Muscle layer of duodenum (tissue), 2 donors: ENCODE measurements around the gene ROS1.
"Not testable (repeated sequence)": the region's sequence is repeated elsewhere in the genome, so short reads cannot be mapped to it uniquely, and the experiment has no call there.

Experiments used
- H3K27ac ChIP-seq: one replicate; pipeline ENCODE4 v1.7.0; 2013; ENCODE audit warnings: mild to moderate bottlenecking, low read length
- H3K27me3 ChIP-seq: one replicate; pipeline ENCODE4 v1.7.0; 2013; ENCODE audit warnings: low read depth, mild to moderate bottlenecking, control low read depth, low read length
- H3K36me3 ChIP-seq, 2 donors: one replicate each; pipeline ENCODE4 v1.7.0; 2013; ENCODE audit warnings: low read length in 2 of 2, control low read depth in 1 of 2, mild to moderate bottlenecking in 1 of 2; ENCODE audit not compliant: insufficient read depth in 2 of 2, control insufficient read depth in 1 of 2
- H3K4me1 ChIP-seq, 2 donors: one replicate each; pipeline ENCODE4 v1.7.0; 2013; ENCODE audit warnings: low read length in 2 of 2, mild to moderate bottlenecking in 2 of 2, control low read depth in 1 of 2, moderate library complexity in 1 of 2; ENCODE audit not compliant: insufficient read depth in 2 of 2, control insufficient read depth in 1 of 2
- H3K4me3 ChIP-seq, 2 donors: one replicate each; pipeline ENCODE4 v1.7.0; 2013; ENCODE audit warnings: low read length in 2 of 2, low read depth in 1 of 2, mild to moderate bottlenecking in 1 of 2
- H3K9me3 ChIP-seq, 2 donors: one replicate each; pipeline ENCODE4 v1.7.0; 2013; ENCODE audit warnings: low read length in 2 of 2, control low read depth in 1 of 2, mild to moderate bottlenecking in 1 of 2; ENCODE audit not compliant: control insufficient read depth in 1 of 2
- donor health status: healthy.

The ROS1 gene

DNA sequence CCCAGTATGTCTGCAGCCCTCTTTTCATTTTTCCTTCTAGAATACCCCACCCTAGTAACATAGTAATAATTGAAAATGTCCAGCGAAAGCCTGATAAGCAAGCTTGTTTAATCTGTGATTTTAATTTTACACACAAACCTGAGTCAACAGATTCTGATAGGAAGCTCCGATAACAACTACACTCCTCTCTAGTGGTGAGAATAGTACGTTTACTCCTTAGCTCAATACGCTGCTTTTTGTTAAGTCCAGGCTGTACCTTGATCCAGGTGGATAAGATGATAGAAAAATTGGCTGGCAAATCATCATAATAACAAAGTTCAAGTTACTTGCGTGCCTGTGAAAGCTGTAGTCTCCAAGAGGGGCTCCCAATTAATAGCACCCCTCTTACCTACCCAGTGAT lies 31.3 kb upstream of the ROS1 start:
- H3K9me3 ChIP-seq, result no peaks in the 10 kb centered on the region
- H3K27me3 ChIP-seq, result no peaks in the 10 kb centered on the region
- no peak overlapping the region for H3K27ac ChIP-seq
- H3K4me1 ChIP-seq, result no peaks in the 10 kb centered on the region
- H3K4me3 ChIP-seq, result no peak overlapping the region
- H3K36me3 ChIP-seq, result no peaks in the 10 kb centered on the region

DNA sequence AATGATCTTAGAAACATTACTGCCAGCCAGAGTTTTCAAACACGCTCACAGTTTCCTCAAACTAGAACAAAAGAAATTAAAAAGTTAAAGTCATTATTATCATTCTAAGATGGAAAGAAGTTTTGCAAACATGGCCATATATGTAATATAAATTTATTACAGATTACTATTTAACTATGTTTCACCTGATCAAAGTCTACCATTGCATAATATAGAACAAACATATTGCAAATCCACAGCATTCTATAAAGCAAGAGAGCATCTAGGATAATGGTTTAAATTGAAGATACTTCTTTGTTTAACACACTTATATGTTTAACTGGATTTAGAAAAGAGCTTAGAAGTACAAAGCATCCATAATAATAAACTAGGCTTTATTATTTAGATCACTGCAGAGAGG lies 30.5 kb upstream of the ROS1 start:
- no peak overlapping the region for H3K27ac ChIP-seq
- no peaks in the 10 kb centered on the region for H3K27me3 ChIP-seq
- H3K4me3 ChIP-seq, result no peak overlapping the region
- no peaks in the 10 kb centered on the region for H3K9me3 ChIP-seq
- no peaks in the 10 kb centered on the region for H3K36me3 ChIP-seq
- H3K4me1 ChIP-seq, result no peaks in the 10 kb centered on the region

DNA sequence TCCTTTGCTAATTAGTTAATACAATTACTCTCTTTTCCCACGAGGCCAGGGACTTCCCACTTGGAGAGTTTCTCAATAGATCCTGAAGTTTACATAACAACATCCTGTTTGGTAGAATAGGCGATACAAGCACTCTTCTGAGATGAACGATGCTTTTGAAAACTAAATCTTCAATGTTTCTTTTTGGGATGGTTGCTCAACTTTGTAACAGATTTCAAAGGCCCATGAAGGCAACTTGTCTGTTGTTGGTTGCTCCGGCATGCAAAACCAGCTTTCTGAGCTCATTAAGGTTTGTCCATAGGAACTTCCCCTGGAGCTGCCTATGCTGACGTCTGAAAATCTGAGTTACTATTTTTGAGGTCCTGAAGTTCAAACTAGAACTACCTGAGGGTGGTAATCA lies 25.9 kb upstream of the ROS1 start:
- H3K27me3 ChIP-seq, result no peaks in the 10 kb centered on the region
- no peaks in the 10 kb centered on the region for H3K9me3 ChIP-seq
- peaks cover 0 to 10% of the 10 kb centered on the region in 2 donors for H3K36me3 ChIP-seq
- no peaks in the 10 kb centered on the region for H3K4me1 ChIP-seq
- H3K4me3 ChIP-seq, result no peak overlapping the region
- no peak overlapping the region for H3K27ac ChIP-seq

DNA sequence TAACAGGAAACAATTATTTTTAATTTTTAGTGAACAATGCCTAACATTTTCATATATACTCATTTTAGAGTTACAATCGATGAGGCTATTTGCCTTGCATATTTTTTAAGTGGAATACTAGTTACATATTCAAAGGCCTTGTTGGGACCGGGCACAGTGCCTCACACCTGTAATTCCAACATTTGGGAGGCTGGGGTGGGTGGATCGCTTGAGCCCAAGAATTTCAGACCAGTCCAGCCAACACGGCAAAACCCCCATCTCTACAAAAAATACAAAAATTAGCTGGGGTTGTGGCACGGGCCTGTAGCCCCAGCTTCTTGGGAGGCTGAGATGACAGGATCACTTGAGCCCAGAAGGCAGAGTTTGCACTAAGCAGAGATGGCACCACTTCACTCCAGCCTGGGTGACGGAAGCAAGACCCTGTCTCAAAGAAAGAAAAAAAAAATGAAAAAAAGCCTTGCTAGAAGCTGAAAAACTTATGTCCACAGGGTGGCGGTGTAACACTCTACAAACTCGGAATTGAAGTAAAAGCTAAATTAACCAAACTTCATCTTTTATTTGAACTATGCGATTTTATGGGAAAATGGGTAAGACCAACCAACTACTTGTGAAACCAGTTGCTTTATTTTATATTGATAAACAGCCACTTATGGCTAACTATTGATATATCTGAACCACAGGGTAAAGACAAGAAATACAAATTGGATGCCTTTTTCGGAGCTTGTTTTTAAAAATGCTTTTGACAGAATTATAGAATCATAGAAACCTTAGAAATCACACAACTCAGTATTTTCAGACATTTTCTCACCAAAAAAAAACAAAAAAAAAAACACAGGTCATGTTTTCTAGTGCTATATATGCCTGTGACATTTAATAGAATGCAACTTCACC lies 24.1 kb upstream of the ROS1 start:
- no peak overlapping the region for H3K27ac ChIP-seq
- no peaks in the 10 kb centered on the region for H3K9me3 ChIP-seq
- no peaks in the 10 kb centered on the region for H3K27me3 ChIP-seq
- no peaks in the 10 kb centered on the region for H3K4me1 ChIP-seq
- no peak overlapping the region for H3K4me3 ChIP-seq
- peaks cover 0 to 10% of the 10 kb centered on the region in 2 donors for H3K36me3 ChIP-seq

DNA sequence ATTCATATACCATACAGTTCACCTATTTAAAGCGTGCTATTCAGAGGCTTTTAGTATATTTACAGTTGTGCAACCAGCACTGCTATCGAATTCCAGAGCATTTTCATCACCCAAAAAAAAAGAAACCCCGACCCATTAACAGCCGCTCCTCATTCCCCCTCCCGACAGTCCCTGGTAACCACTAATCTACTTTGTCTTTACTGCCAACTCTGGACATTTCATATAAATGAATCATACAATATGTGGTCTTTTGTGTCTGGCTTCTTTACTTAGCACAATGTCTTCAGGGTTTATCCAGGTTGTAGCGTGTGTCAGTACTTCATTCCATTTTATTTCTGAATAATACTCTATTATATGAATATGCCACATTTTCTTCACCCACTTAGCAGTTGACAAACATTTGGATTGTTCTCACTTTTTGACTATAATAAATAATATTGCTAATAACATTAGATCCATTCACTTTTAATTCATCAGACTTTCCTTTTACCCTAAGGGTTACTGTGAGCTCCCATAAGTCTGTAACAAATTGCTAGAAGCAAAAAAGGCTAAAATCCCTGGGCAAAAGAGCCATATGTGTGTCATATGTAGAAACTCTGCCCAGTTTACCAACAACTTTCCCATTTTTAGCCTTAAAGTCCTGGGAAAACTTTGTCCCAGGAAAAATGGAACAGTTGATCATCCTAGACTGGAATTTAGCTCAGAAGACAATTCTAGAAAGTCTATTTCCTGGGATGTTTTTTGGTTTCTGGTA lies 23.2 kb upstream of the ROS1 start:
- Histone ChIP-seq H3K36me3 (peaks cover 0 to 10% of the 10 kb centered on the region in 2 donors), H3K4me1 (no peaks in the 10 kb centered on the region), H3K9me3 (no peaks in the 10 kb centered on the region), H3K4me3 (no peak overlapping the region), H3K27ac (no peak overlapping the region), H3K27me3 (no peaks in the 10 kb centered on the region)

DNA sequence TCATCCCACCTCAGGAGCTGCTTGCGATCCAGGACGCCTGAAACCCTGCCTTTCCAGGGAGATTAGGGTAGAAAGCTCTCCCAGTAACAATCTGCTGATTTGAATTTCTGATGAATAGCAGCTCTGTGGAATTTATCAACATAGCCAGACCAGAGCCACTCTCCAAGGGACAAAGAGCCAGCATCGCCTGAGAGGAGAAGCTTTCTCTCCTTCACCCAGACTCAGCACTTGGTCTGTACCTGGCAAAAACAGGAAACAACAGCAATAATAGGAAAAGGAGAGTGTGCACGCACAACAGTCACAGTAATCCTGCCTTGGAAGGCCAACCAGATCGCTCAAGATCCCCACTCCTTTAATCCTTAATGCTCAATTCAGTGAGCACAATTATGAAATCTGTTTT lies 22.3 kb upstream of the ROS1 start:
- no peak overlapping the region for H3K27ac ChIP-seq
- no peaks in the 10 kb centered on the region for H3K27me3 ChIP-seq
- no peaks in the 10 kb centered on the region for H3K4me1 ChIP-seq
- no peaks in the 10 kb centered on the region for H3K9me3 ChIP-seq
- H3K4me3 ChIP-seq, result no peak overlapping the region
- peaks cover 0 to 10% of the 10 kb centered on the region in 2 donors for H3K36me3 ChIP-seq

DNA sequence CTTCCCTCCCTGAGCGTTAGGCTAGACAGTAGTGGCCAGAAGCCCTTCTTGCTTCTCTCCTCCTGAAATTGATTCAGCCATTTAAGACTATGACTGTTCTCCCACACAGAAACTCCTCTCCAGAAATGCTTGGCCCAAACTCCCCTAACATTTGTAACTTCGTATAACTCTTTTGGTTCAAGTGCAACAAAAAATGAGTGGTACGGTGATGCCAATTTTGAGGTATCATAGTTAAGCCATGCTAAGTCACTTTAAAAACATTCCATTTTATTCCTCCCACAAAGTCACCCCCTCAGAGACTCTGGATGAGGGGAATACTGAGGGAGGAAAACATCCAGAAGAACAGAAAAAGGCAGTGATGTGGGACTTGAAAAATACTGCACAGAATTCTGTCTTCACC lies 21.1 kb upstream of the ROS1 start:
- H3K27me3 ChIP-seq, result no peaks in the 10 kb centered on the region
- H3K27ac ChIP-seq, result no peak overlapping the region
- H3K4me1 ChIP-seq, result no peaks in the 10 kb centered on the region
- H3K9me3 ChIP-seq, result no peaks in the 10 kb centered on the region
- H3K36me3 ChIP-seq, result peaks cover 0 to 10% of the 10 kb centered on the region in 2 donors
- no peak overlapping the region for H3K4me3 ChIP-seq

DNA sequence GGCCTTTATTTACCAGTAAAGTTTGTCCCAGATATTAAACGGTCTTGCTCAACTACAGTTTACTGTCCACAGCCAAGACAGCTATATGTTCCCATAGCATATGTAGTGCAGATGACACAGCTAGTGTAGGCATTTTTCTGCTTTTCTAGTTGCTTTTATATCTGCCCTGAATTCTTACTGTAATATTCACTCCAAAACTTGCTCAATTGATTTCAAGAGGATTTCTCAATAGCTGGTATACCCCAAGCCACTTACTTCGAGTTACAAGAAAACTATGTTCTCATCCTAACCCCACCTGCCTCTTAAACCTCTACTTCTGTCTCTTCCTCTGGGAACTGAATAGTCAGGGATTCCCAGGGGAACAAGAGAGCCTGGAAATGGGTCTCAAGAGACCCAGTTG lies 18.9 kb upstream of the ROS1 start:
- no peak overlapping the region for H3K27ac ChIP-seq
- H3K27me3 ChIP-seq, result no peaks in the 10 kb centered on the region
- H3K9me3 ChIP-seq, result no peaks in the 10 kb centered on the region
- H3K36me3 ChIP-seq, result peaks cover 0 to 13% of the 10 kb centered on the region in 2 donors
- no peak overlapping the region for H3K4me3 ChIP-seq
- no peaks in the 10 kb centered on the region for H3K4me1 ChIP-seq

GRCh38 chr6:117442313-117442712 lies 16.6 kb upstream of the ROS1 start:
- H3K36me3 ChIP-seq, H3K27ac ChIP-seq, H3K4me3 ChIP-seq, H3K27me3 ChIP-seq, H3K9me3 ChIP-seq, H3K4me1 ChIP-seq: not testable (repeated sequence)

GRCh38 chr6:117441824-117442264 lies 16.1 kb upstream of the ROS1 start:
- Histone ChIP-seq H3K4me1 (no peaks in the 10 kb centered on the region), H3K36me3 (peaks cover 0 to 5% of the 10 kb centered on the region in 2 donors), H3K27me3 (no peaks in the 10 kb centered on the region), H3K9me3 (no peaks in the 10 kb centered on the region), H3K4me3 (no peak overlapping the region), H3K27ac (no peak overlapping the region)

DNA sequence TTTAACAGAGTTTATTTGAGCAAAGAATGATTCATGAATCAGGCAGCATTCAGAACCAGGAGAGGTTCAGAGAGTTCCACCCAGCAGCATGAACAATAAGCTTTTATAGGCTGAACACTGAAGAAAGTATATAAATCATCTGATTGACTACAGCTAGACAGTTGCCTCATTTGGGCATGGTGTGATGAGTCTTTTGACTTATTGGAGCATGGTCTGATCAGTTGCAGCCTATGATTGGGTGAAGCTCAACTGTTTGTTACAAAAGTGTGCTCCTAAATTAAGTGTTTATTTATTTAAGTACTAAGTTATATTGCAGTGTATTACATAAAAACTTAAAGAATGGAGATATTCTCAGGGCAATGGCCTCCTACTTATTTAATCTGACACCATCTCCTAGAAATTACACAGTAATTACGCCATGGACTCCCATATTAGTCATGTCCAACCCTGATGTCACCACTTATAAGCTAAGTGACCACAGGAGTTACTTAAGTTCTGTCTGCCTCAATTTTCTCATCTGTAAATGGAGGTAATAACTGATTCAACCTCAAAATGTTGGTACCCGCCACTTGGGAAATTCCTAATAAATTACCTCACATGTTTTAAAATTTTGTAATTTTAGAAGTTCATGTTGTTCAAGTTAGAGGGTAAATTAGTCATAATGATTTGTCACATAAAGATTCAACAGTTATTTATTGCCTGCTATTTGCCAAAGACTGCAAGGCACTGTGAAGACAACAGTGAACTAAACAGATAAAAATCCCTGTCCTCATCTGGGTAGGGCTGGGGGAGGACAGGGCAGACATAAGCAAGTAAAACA lies 15.2 kb upstream of the ROS1 start:
- no peaks in the 10 kb centered on the region for H3K9me3 ChIP-seq

More for the DNA sequence above, 15.2 kb upstream of the ROS1 start:
- H3K36me3 ChIP-seq, result peaks cover 0 to 5% of the 10 kb centered on the region in 2 donors
- no peak overlapping the region for H3K4me3 ChIP-seq
- H3K4me1 ChIP-seq, result no peaks in the 10 kb centered on the region
- H3K27ac ChIP-seq, result no peak overlapping the region
- no peaks in the 10 kb centered on the region for H3K27me3 ChIP-seq
